MM.1S (cell line): ENCODE measurements around the gene ATP13A3.

Source experiments
- CTCF ChIP-seq: fragments of 300-600 bp; sonication (generic); IDR thresholded peaks from 2 replicates; pipeline ENCODE4 v1.5.1; 2016; ENCODE audit warnings: antibody characterized with exemption, low read length, mixed read lengths
- EZH2 ChIP-seq: fragments of 300-600 bp; sonication (generic); optimal IDR thresholded peaks from 2 replicates; pipeline ENCODE3; 2017; ENCODE audit warnings: low read depth, mild to moderate bottlenecking, antibody characterized with exemption, low read length, mixed read lengths

DNA sequence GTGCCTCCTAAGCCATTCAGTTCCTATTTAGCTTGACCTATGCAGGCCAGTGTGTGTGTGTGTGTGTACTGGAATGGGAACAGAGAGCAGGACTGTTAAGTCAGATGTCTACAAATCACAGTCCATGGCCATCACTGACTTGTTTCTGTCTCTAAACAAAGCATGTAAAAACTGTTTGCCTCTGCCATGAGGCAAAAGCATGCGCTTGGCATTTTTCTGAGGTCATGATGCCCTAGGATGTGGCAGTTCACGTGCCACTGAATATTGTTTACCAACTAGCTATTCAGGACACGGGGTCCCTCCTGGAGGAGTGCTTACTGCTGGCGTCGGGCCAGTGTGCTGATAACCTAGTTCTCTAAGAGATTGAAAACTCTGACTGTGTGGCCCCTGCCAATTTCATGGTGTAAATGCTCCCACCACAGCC is 8.2 kb upstream of the ATP13A3 start:
- TF ChIP-seq EZH2 (no peak), CTCF (no peak)
